ENCODE measurements around the gene VPS18.

VPS18 gene

GRCh38 chr15:40915116-40915661 lies 20.9 kb downstream of the VPS18 start:
- in situ Hi-C loops (cut with HindIII; ENCODE audit: low pct_ligation_motif_present, low pct_unique_long_range_greater_than_20kb, low sequenced_read_pairs) = no loop called here
- no peak for DNase-seq

DNA sequence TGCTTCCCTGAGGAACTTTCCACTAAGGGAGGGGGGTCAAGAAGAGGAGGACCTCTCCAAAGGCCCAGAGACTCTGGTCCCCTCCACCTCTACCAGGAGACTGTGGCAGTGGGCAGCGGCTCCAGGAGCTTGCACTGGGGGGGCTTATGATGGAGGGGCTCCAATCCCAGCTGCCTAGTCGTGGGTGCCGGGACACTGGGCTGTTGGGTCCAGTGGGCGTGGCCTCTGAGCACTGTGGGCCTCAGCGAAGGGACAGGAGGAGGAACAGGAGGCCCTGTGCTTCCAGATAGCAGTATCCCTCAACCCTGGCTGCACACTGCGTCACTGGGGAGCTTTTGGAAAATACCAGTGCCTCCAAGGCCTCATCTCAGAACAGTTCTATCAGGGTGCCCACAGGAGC lies 21.4 kb downstream of the VPS18 start:
- DNase-seq = no peak
- in situ Hi-C loops (cut with HindIII; ENCODE audit: low pct_ligation_motif_present, low pct_unique_long_range_greater_than_20kb, low sequenced_read_pairs) = no loop called here

DNA sequence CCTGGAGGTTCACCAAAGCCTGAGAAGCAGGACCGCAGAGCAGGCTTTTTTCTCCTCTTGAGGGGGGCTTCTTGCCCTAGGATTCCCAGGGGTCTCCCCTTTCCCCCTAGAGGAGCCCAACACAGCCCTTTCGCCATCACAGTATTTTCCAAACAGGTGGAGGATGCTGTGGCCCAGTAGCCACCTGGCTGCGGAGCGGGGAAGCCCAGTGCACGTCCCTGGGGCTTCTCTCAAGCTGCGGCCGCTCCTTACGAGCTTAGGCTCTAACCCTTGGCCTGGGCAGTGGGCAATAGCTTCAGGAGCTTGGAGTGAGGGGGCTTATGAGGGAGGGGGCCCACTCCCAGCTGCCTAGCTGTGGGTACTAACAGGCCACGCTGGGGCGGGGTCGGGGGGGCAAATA lies 23.3 kb downstream of the VPS18 start:
- no peak for DNase-seq
- in situ Hi-C loops (cut with HindIII; ENCODE audit: low pct_ligation_motif_present, low pct_unique_long_range_greater_than_20kb, low sequenced_read_pairs) = no loop called here

GRCh38 chr15:40918146-40918798 lies 24.0 kb downstream of the VPS18 start:
- in situ Hi-C loops (cut with HindIII; ENCODE audit: low pct_ligation_motif_present, low pct_unique_long_range_greater_than_20kb, low sequenced_read_pairs) = no loop called here

GRCh38 chr15:40918799-40919392 lies 24.6 kb downstream of the VPS18 start:
- no peak for DNase-seq
- in situ Hi-C loops (cut with HindIII; ENCODE audit: low pct_ligation_motif_present, low pct_unique_long_range_greater_than_20kb, low sequenced_read_pairs) = no loop called here

More at GRCh38 chr15:40918146-40918798, 24.0 kb downstream of the VPS18 start:
- DNase-seq = no peak

GRCh38 chr15:40921949-40922607 lies 27.8 kb downstream of the VPS18 start:
- DNase-seq = no peak
- in situ Hi-C loops (cut with HindIII; ENCODE audit: low pct_ligation_motif_present, low pct_unique_long_range_greater_than_20kb, low sequenced_read_pairs) = no loop called here

DNA sequence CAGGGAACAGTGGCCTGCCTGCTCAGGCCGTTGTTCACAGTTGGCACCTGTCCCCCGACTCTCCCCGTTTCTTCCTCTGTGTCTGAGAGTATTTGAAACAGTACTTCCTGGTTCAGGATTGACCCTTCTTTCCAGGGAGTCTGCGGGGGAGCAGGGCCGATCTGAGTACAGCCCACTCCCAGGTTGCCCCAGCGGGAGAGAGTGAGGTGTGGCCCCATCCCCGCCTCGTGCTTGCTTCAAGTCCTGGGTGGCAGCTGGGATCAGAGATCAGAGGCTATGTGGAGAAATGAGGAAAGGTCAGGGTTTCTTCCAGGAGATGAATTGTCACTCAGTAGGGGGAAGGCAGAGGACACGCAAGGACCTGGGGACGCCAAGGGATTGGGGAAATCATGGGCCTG lies 28.4 kb downstream of the VPS18 start:
- in situ Hi-C loops (cut with HindIII; ENCODE audit: low pct_ligation_motif_present, low pct_unique_long_range_greater_than_20kb, low sequenced_read_pairs) = no loop called here
- DNase-seq = no peak

GRCh38 chr15:40923551-40923950 lies 29.3 kb downstream of the VPS18 start:
- no peak for DNase-seq
- in situ Hi-C loops (cut with HindIII; ENCODE audit: low pct_ligation_motif_present, low pct_unique_long_range_greater_than_20kb, low sequenced_read_pairs) = no loop called here

- in situ Hi-C loops (cut with HindIII; ENCODE audit: low pct_ligation_motif_present, low pct_unique_long_range_greater_than_20kb, low sequenced_read_pairs) = no loop called here
- DNase-seq = no peak
Measured at GRCh38 chr15:40925495-40925862, 31.2 kb downstream of the VPS18 start.

DNA sequence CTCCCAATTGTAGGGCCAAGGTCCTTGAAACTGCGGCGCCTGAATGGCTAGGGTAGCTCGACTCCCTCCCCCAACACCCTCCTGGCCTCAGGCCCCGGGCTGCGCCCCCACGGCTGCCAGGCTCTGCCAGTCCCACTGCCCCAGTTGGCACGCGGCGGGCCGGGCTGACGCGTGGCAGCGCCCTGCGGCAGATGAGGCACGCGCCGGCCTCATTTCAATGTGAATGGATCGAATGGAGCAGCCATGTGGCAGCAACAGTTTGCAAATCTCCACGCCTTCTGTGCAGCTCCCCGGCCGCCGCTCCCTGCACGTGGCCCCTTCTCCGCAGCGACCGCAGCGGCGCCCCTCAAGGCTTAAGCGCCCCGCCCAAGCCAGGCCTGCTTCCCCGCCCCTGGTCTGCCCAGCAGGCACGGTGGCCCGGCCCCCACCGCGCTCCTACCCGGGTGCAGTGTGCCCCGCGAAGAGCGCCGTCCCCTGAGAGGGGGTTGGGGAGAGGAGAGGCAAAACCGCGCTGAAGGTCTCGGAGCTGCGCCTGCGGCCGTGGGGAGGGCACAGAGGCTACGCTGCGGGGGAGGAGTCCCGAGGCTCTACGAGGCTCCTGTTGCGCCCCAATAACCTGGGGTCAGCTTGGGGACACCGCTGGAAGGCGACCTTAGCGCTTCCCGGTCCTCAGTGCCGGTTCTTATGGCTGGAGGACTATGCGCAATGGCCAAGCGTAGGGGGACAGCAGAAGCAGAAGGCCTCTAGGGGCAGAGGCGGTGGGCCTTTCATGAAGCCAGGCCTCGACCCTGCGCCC lies 31.8 kb downstream of the VPS18 start:
- no peak for DNase-seq
- in situ Hi-C loops (cut with HindIII; ENCODE audit: low pct_ligation_motif_present, low pct_unique_long_range_greater_than_20kb, low sequenced_read_pairs) = no loop called here

- in situ Hi-C loops (cut with HindIII; ENCODE audit: low pct_ligation_motif_present, low pct_unique_long_range_greater_than_20kb, low sequenced_read_pairs) = no loop called here
- no peak for DNase-seq
Measured at GRCh38 chr15:40926659-40927494, 32.6 kb downstream of the VPS18 start.

DNA sequence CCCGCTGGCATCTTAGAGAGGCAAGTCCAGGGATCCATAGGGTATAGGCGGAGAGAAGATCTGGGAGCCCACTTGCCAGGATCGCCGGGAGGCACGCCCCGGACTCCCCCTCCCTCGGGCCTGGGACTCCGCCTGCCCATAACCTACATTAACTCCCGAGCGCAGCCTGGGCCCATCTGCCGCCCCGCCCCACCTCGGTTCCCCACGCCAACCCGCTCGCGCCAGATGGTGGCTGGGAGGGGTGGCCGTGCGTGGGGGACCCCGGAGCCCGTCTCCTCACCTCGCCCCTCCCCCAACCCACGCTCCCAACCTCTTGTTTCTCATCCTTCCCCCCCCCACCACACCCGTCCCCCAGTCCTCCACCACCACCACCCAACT lies 33.2 kb downstream of the VPS18 start:
- in situ Hi-C loops (cut with HindIII; ENCODE audit: low pct_ligation_motif_present, low pct_unique_long_range_greater_than_20kb, low sequenced_read_pairs) = no loop called here
- DNase-seq = no peak

GRCh38 chr15:40927873-40928806 lies 33.9 kb downstream of the VPS18 start:
- in situ Hi-C loops (cut with HindIII; ENCODE audit: low pct_ligation_motif_present, low pct_unique_long_range_greater_than_20kb, low sequenced_read_pairs) = no loop called here
- DNase-seq = no peak

DNA sequence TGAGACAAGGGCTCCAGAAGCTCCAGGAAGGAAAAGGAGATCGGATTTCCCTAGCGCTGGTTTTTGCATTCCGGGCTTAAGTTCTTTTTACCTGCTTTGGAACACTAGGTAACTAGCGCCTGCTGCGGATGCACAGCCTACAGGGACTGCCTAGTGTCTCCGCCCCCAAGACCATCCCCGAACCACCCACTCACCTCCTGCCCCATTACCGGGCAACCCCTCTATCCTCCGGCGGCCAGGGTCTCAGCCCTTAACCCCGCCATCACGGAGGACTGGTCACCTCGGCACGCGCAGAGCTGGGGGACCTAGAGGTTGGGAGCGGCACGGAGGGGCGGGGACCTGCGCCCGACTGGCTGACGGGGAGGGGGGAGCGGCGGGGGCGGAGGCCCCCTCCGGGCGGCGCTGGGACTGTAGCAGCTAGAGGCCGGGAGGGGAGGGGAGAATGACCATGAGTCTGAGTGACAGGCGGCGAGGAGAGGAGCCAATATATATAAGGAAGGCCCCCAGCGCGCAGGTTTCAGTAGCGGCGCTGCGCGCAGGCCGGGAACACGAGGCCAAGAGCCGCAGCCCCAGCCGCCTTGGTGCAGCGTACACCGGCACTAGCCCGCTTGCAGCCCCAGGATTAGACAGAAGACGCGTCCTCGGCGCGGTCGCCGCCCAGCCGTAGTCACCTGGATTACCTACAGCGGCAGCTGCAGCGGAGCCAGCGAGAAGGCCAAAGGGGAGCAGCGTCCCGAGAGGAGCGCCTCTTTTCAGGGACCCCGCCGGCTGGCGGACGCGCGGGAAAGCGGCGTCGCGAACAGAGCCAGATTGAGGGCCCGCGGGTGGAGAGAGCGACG lies 34.8 kb downstream of the VPS18 start, which contains the start of gene DLL4:
DLL4 (plus strand) TSS at position 520 of the 839 bp plus-strand sequence. CDS start 329 bp downstream, outside the sequence.
- DNase-seq = peak; percentile 42
- in situ Hi-C loops (cut with HindIII; ENCODE audit: low pct_ligation_motif_present, low pct_unique_long_range_greater_than_20kb, low sequenced_read_pairs) = no loop called here

GRCh38 chr15:40929660-40930429 lies 35.6 kb downstream of the VPS18 start:
- DNase-seq = peak; percentile 43
- in situ Hi-C loops (cut with HindIII; ENCODE audit: low pct_ligation_motif_present, low pct_unique_long_range_greater_than_20kb, low sequenced_read_pairs) = no loop called here

All from ACHN (cell line).